H1 (cell line): ENCODE results near the gene RABEP1. TPM values are rescaled to one million over a fixed set of nuclear protein-coding genes. Genes with fewer than 3 reads are reported as not detected.

Experiments used
- CTCF ChIA-PET: fragments of 300-600 bp; sonication (Branson Sonifier 250); formaldehyde crosslinking; loops from one replicate; lab custom pipeline; 2021; ENCODE audit not compliant: partially characterized antibody; lab: Charles Lee
- POLR2A ChIA-PET: fragments of 300-600 bp; sonication (Branson Sonifier 250); formaldehyde crosslinking; loops from one replicate; lab custom pipeline; 2021; ENCODE audit warnings: inconsistent platforms; ENCODE audit not compliant: partially characterized antibody; lab: Charles Lee
- DNase-seq, 2 experiments: peaks; one replicate each; pipeline versions ENCODE4 v3.0.0 to v3.0.0-alpha.2; 2010 to 2022; ENCODE audit warnings: low spot score in 2 of 2, low read depth in 1 of 2, mixed read lengths in 1 of 2
- FAIRE-seq: peaks from 2 replicates; lab custom pipeline; 2011; peaks lifted over from hg19 to GRCh38; lab: Jason Lieb, UNC
- H2AFZ ChIP-seq: 2 replicates; pipeline ENCODE4 v1.8.1; 2012; ENCODE audit warnings: low read length, inconsistent platforms
- H2AK5ac ChIP-seq: 2 replicates; pipeline ENCODE4 v1.6.1; 2013; ENCODE audit warnings: low read depth, low read length
- H2BK120ac ChIP-seq: replicated peaks from 2 replicates; pipeline ENCODE3; 2013; ENCODE audit warnings: low read depth, low read length, inconsistent platforms
- H2BK12ac ChIP-seq: 2 replicates; pipeline ENCODE4 v1.6.1; 2013; ENCODE audit warnings: low read depth, low read length
- H2BK15ac ChIP-seq: 2 replicates; pipeline ENCODE4 v1.6.1; 2013; ENCODE audit warnings: low read length
- H2BK20ac ChIP-seq: 2 replicates; pipeline ENCODE4 v1.6.1; 2013; ENCODE audit warnings: low read length
- H2BK5ac ChIP-seq: 2 replicates; pipeline ENCODE4 v1.6.1; 2013; ENCODE audit warnings: low read depth, low read length
- H3K14ac ChIP-seq: 2 replicates; pipeline ENCODE4 v1.6.1; 2013; ENCODE audit warnings: inconsistent platforms; ENCODE audit not compliant: insufficient read length
- H3K18ac ChIP-seq: 2 replicates; pipeline ENCODE4 v1.6.1; 2013; ENCODE audit warnings: low read length; ENCODE audit errors: extremely low read depth
- H3K23ac ChIP-seq: 2 replicates; pipeline ENCODE4 v1.6.1; 2013; ENCODE audit warnings: inconsistent platforms; ENCODE audit not compliant: insufficient read length
- H3K23me2 ChIP-seq: 2 replicates; pipeline ENCODE4 v1.6.1; 2013; ENCODE audit warnings: low read depth, low read length
- H3K27ac ChIP-seq: 2 replicates; pipeline ENCODE4 v1.6.1; 2011; ENCODE audit warnings: low read depth, low read length, inconsistent platforms
- H3K27me3 ChIP-seq, 4 experiments: replicated peaks in 1 of 4; 1 replicate in 1 of 4; 2 replicates in 3 of 4; pipeline versions ENCODE4 v1.6.1 to v1.8.1; 2011 to 2013; ENCODE audit warnings: low read length in 3 of 4, mild to moderate bottlenecking in 3 of 4, inconsistent platforms in 2 of 4, mixed read lengths in 2 of 4, moderate library complexity in 1 of 4; ENCODE audit not compliant: control insufficient read depth in 3 of 4, insufficient read depth in 3 of 4; ENCODE audit errors: extremely low read depth in 1 of 4
- H3K36me3 ChIP-seq, 4 experiments: 2 replicates each; pipeline versions ENCODE4 v1.6.1 to v1.8.1; 2011 to 2013; ENCODE audit warnings: mild to moderate bottlenecking in 4 of 4, low read length in 3 of 4, moderate library complexity in 2 of 4, control low read depth in 1 of 4, inconsistent platforms in 1 of 4; ENCODE audit not compliant: insufficient read depth in 4 of 4, control insufficient read depth in 2 of 4
- H3K4ac ChIP-seq: replicated peaks from 2 replicates; pipeline ENCODE3; 2013; ENCODE audit warnings: low read length, low read depth, mixed read lengths, inconsistent platforms; ENCODE audit not compliant: insufficient read length
- H3K4me1 ChIP-seq, 4 experiments: replicated peaks in 1 of 4; 1 replicate in 1 of 4; 2 replicates in 3 of 4; pipeline versions ENCODE4 v1.6.1 to v1.8.1; 2011 to 2013; ENCODE audit warnings: low read length in 3 of 4, inconsistent platforms in 2 of 4, mixed read lengths in 1 of 4; ENCODE audit not compliant: insufficient read depth in 4 of 4, control insufficient read depth in 3 of 4
- H3K4me2 ChIP-seq, 2 experiments: 2 replicates each; pipeline versions ENCODE4 v1.6.1 to v1.8.1; 2011 to 2013; ENCODE audit warnings: low read depth in 2 of 2, low read length in 2 of 2, control low read depth in 1 of 2, inconsistent platforms in 1 of 2, mild to moderate bottlenecking in 1 of 2; ENCODE audit not compliant: insufficient read depth in 1 of 2
- H3K4me3 ChIP-seq, 4 experiments: fragments of 200-600, 300-600 bp in 1 of 4; sonication (generic), shearing (Covaris generic), sonication (Bioruptor Twin) in 1 of 4; 2 replicates each; pipeline versions ENCODE4 v1.5.1 to v1.8.1; 2011 to 2016; ENCODE audit warnings: low read length in 4 of 4, low read depth in 3 of 4, control low read depth in 2 of 4, inconsistent platforms in 2 of 4, mild to moderate bottlenecking in 2 of 4, mixed read lengths in 1 of 4, moderate library complexity in 1 of 4; ENCODE audit not compliant: insufficient read depth in 2 of 4; ENCODE audit errors: extremely low read depth in 1 of 4
- H3K56ac ChIP-seq: replicated peaks from 2 replicates; pipeline ENCODE3; 2013; ENCODE audit warnings: low read depth, mild to moderate bottlenecking, mixed read lengths, low read length, inconsistent platforms; ENCODE audit not compliant: insufficient read length
- H3K79me1 ChIP-seq: 2 replicates; pipeline ENCODE4 v1.6.1; 2013; ENCODE audit warnings: low read depth, low read length, control low read depth
- H3K79me2 ChIP-seq, 2 experiments: 2 replicates each; pipeline versions ENCODE4 v1.6.1 to v1.8.1; 2012 to 2013; ENCODE audit warnings: low read length in 2 of 2, mild to moderate bottlenecking in 2 of 2, inconsistent platforms in 1 of 2; ENCODE audit not compliant: insufficient read depth in 2 of 2, control insufficient read depth in 1 of 2
- H3K9ac ChIP-seq, 4 experiments: replicated peaks in 1 of 4; 1 replicate in 1 of 4; 2 replicates in 3 of 4; pipeline versions ENCODE4 v1.6.1 to v1.8.1; 2011 to 2013; ENCODE audit warnings: low read depth in 3 of 4, low read length in 3 of 4, control low read depth in 2 of 4, mild to moderate bottlenecking in 2 of 4, moderate library complexity in 2 of 4, inconsistent platforms in 1 of 4; ENCODE audit errors: extremely low read depth in 1 of 4
- H3K9me3 ChIP-seq, 2 experiments: 2 replicates each; pipeline versions ENCODE4 v1.6.1 to v1.8.1; 2012 to 2013; ENCODE audit warnings: mild to moderate bottlenecking in 2 of 2, moderate library complexity in 2 of 2, control low read depth in 1 of 2, inconsistent platforms in 1 of 2, low read depth in 1 of 2, low read length in 1 of 2, mixed read lengths in 1 of 2; ENCODE audit not compliant: insufficient read depth in 2 of 2
- H4K20me1 ChIP-seq, 2 experiments: replicated peaks in 1 of 2; 2 replicates each; pipeline versions ENCODE3 to v1.8.1; 2011 to 2013; ENCODE audit warnings: inconsistent platforms in 2 of 2, low read length in 2 of 2, mild to moderate bottlenecking in 1 of 2; ENCODE audit not compliant: insufficient read depth in 2 of 2, control insufficient read depth in 1 of 2
- H4K5ac ChIP-seq: 2 replicates; pipeline ENCODE4 v1.6.1; 2013; ENCODE audit warnings: low read length, low read depth, mixed read lengths, inconsistent platforms; ENCODE audit not compliant: insufficient read length
- H4K8ac ChIP-seq: 2 replicates; pipeline ENCODE4 v1.8.0; 2013; ENCODE audit warnings: mild to moderate bottlenecking, moderate library complexity, low read length, inconsistent platforms; ENCODE audit not compliant: insufficient read depth; ENCODE audit errors: extremely low read depth
- H4K91ac ChIP-seq: replicated peaks from 2 replicates; pipeline ENCODE3; 2013; ENCODE audit warnings: low read length, mixed read lengths, inconsistent platforms; ENCODE audit not compliant: insufficient read length
- CHD2 ChIP-seq: IDR thresholded peaks from 2 replicates; pipeline ENCODE4 v1.6.1; 2012; ENCODE audit warnings: low read length, improper control_type of control experiment
- HDAC2 ChIP-seq, 2 experiments: fragments of 300-600 bp in 1 of 2; sonication (generic) in 1 of 2; IDR thresholded peaks; 2 replicates each; pipeline ENCODE4 v1.6.1; 2011 to 2012; ENCODE audit warnings: low read depth in 2 of 2, low read length in 2 of 2, mild to moderate bottlenecking in 2 of 2, moderate library complexity in 2 of 2, borderline replicate concordance in 1 of 2, inconsistent platforms in 1 of 2
- NRF1 ChIP-seq: IDR thresholded peaks from 2 replicates; pipeline ENCODE4 v1.6.1; 2011; ENCODE audit warnings: mild to moderate bottlenecking, low read depth, low read length, improper control_type of control experiment
- WGBS, 2 experiments: shearing (Covaris generic) in 1 of 2; methylation state at CpG; one replicate each; pipeline versions ENCODE4 v1.1.6 to v1.1.7; 2013 to 2015; ENCODE audit warnings: low lambda C conversion rate in 2 of 2, mixed read lengths in 2 of 2, inconsistent platforms in 1 of 2, low coverage in 1 of 2, missing lambda C conversion rate in 1 of 2; ENCODE audit not compliant: insufficient replicate concordance in 2 of 2, insufficient coverage in 1 of 2, insufficient read length in 1 of 2; ENCODE audit errors: extremely low coverage in 1 of 2, missing lambda C conversion rate in 1 of 2; 5-methylcytosine and 5-hydroxymethylcytosine counted together
- polyA plus RNA-seq, 7 experiments: library from polyadenylated mRNA; depleted of rRNA in 3 of 7; stranded (reverse) in 5 of 7; unstranded in 2 of 7; fragments of >200 nt in 5 of 7; fragments of 200-250 nt in 2 of 7; gene quantifications; 1 replicate in 5 of 7; 2 replicates in 1 of 7; 4 replicates in 1 of 7; pipeline versions ENCODE4 v1.2.1 to v1.2.3, GENCODE V29; 2011 to 2013; ENCODE audit warnings: missing spikeins in 2 of 7, mixed read lengths in 2 of 7
- total RNA-seq: library from RNA; stranded (reverse); fragmentation: NEBNext Ultra II Directional; extraction: Animal tissue kit (Norgen Biotek cat#: 25700); gene quantifications from 2 replicates; pipeline ENCODE4 v1.2.1, GENCODE V29; 2021

Gene RABEP1
- total and polyA plus RNA-seq, 2 of the 8 experiments (the other 6 are each of a cell fraction or from before 2014, with no cell fraction given): 8.5 to 52.3 TPM

DNA sequence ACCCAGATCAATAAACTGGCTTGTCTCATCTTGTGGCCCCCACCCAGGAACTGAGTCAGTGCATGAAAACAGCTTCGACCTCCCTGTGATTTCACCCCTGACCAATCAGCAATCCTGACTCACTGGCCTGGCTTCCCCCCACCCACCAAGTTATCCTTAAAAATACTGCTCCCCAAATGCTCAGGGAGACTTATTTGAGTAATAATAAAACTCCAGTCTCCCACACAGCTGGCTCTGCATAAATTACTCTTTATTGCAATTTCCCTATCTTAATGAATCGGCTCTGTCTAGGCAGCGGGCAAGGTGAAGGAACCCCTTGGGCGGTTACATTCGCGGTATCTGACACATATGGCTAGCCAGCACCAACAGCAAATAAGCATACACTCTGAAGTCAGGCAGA, 9.8 kb upstream of the RABEP1 start:
- Histone ChIP-seq H2BK12ac (no peak overlapping the region), H3K9me3 (no peaks in the 10 kb centered on the region), H3K36me3 (no peaks in the 10 kb centered on the region), H3K4ac (no peak overlapping the region), H2BK15ac (no peak overlapping the region), H3K23ac (no peak overlapping the region), H2AK5ac (no peak overlapping the region), H3K18ac (no peak overlapping the region), H3K4me3 (no peak overlapping the region), H3K79me1 (no peaks in the 10 kb centered on the region), H3K4me2 (no peak overlapping the region), H4K5ac (no peak overlapping the region), H4K20me1 (no peaks in the 10 kb centered on the region), H4K91ac (no peak overlapping the region), H2BK20ac (no peak overlapping the region), H2BK120ac (no peak overlapping the region), H3K27me3 (no peaks in the 10 kb centered on the region), H3K56ac (no peak overlapping the region), H3K4me1 (no peaks in the 10 kb centered on the region), H3K27ac (no peak overlapping the region), H3K14ac (no peak overlapping the region), H2AFZ (no peak overlapping the region), H3K79me2 (no peaks in the 10 kb centered on the region), H3K9ac (no peak overlapping the region), H2BK5ac (no peak overlapping the region), H4K8ac (no peak overlapping the region), H3K23me2 (no peaks in the 10 kb centered on the region)
- no peak for TF ChIP-seq CHD2
- no peak for TF ChIP-seq HDAC2 (IDR thresholded peaks at IDR 0.05; ENCODE audit: borderline replicate concordance in 1 of 2, low read depth in 2 of 2, low read length in 2 of 2)
- TF ChIP-seq NRF1: no peak
- CTCF ChIA-PET: no interaction called here
- FAIRE-seq: no peak
- POLR2A ChIA-PET: no interaction called here
- WGBS, 2 experiments: 97% methylated on average over 6 of the region's 6 CpGs; no CpG with 5 or more reads in 1 of the 2 experiments
- DNase-seq: no peak
